ENCODE data around the gene USP36. TPM values are rescaled to one million over a fixed set of nuclear protein-coding genes. Genes with fewer than 3 reads are reported as not detected.

The USP36 gene
- total RNA-seq, 1 experiment from 2014 or later, result 37.5 TPM

DNA sequence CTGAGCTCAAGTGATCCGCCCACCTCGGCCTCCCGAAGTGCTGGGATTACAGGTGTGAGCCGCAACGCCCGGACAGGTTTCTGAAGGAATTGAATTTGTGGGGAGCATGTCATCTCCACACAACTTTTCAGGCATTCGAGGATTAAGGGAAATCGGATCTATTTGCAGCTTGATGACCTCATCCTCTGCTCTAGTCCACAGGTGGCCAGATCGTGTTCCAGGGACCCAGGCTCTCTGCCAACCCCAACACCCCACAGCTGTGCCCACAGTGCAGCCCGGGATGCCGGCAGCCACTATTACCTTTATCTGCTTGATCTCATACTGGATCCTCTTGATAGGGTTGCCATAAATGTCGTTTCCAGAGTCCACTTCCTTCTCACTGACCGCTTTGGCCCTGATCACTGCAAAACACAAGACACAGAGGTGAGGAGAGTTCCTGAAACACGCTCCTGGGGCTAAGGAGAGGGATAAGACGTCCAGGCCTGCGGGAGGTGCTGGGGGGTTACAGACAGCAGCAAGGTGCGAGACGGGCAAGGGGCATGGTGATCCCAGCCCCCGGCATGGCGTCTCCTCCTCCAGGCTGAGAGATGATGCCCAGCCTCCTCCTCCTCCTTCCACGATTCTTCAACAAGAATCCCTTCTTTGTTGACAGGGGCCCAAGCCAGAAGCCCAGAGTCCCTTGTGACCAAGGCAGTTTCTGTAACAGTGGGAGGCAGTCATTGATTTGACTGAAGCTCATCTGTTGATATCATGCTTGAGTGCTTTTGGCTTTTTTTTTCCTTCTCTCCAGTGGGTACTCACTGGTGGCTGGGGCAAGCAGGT lies 33.1 kb upstream of the USP36 start:
- Histone ChIP-seq H3K9ac (ENCODE audit: low read length) (no peak overlapping the region), H3K27ac (ENCODE audit: low read length) (peak overlapping the region; percentile 21; the same call in 1 of the 2 replicates), H3K36me3 (ENCODE audit: low read depth, low read length) (peaks cover 7% of the 10 kb centered on the region), H2AFZ (ENCODE audit: low read length) (no peak overlapping the region), H3K4me2 (ENCODE audit: low read length) (0 out of 2 replicates have a peak overlapping the region, but pooled peaks have one; percentile 7), H3K79me2 (ENCODE audit: low read length) (peaks cover 5% of the 10 kb centered on the region; the same call in 1 of the 2 replicates), H3K27me3 (ENCODE audit: low read length) (no peaks in the 10 kb centered on the region), H3K9me2 (replicated peaks; ENCODE audit: low read length) (no peaks in the 10 kb centered on the region), H4K20me1 (ENCODE audit: low read length) (no peaks in the 10 kb centered on the region), H3K9me3 (ENCODE audit: low read length) (no peaks in the 10 kb centered on the region), H3F3A (ENCODE audit: low read length, unreplicated experiment) (no peaks in the 10 kb centered on the region), H3K4me3 (ENCODE audit: low read length) (no peak overlapping the region), H3K4me1 (ENCODE audit: insufficient read depth, low read length) (peaks cover 23% of the 10 kb centered on the region)
- intact Hi-C loops (cut with micrococcal nuclease), result no loop called here
- peak; percentile 82 for ATAC-seq
- no TSS peak for BruUV-seq (replicated peaks)
- peak; percentile 82 for DNase-seq
- TF ChIP-seq, protein P1, sequence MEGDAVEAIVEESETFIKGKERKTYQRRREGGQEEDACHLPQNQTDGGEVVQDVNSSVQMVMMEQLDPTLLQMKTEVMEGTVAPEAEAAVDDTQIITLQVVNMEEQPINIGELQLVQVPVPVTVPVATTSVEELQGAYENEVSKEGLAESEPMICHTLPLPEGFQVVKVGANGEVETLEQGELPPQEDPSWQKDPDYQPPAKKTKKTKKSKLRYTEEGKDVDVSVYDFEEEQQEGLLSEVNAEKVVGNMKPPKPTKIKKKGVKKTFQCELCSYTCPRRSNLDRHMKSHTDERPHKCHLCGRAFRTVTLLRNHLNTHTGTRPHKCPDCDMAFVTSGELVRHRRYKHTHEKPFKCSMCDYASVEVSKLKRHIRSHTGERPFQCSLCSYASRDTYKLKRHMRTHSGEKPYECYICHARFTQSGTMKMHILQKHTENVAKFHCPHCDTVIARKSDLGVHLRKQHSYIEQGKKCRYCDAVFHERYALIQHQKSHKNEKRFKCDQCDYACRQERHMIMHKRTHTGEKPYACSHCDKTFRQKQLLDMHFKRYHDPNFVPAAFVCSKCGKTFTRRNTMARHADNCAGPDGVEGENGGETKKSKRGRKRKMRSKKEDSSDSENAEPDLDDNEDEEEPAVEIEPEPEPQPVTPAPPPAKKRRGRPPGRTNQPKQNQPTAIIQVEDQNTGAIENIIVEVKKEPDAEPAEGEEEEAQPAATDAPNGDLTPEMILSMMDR (conservative IDR thresholded peaks at IDR 0.05; ENCODE audit: low read depth, low read length), result no peak
- TF ChIP-seq EZH2 (IDR thresholded peaks at IDR 0.05; ENCODE audit: low read length, unreplicated experiment) (no peak), EZH2phosphoT487 (IDR thresholded peaks at IDR 0.05; ENCODE audit: borderline replicate concordance, low read length) (no peak)
- ChIA-PET CTCF (interaction anchor here (0.6 kb wide), 1 partner anchor 163 kb away, joined by 5 read pairs; no protein-coding TSS in a partner anchor), POLR2A (ENCODE audit: unreplicated experiment) (interaction anchor here (1.2 kb wide), 1 partner anchor 123 kb away, joined by 7 read pairs; no protein-coding TSS in a partner anchor)

DNA sequence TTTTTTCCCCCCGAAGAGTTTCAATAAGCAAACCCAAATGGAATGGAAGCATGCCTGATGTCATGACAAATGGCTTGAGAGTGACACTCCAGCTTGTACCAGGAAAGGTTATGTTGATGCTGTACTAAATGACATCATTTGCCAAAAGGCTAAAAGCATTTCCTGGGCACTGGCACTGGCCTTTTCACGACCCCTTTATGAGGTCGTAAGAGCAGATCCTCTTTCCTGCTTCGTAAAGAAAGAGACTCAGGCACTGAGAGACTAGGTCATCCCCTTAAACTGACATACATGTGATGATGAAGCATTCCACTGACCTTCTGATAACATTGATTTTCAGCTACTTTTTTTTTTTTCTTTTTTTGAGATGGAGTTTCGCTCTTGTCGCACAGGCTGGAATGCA lies 31.9 kb upstream of the USP36 start:
- Histone ChIP-seq H3K27ac (ENCODE audit: low read length) (no peak overlapping the region), H3K9me3 (ENCODE audit: low read length) (no peaks in the 10 kb centered on the region), H2AFZ (ENCODE audit: low read length) (no peak overlapping the region), H3K4me2 (ENCODE audit: low read length) (no peak overlapping the region), H3K9ac (ENCODE audit: low read length) (no peak overlapping the region), H3K36me3 (ENCODE audit: low read depth, low read length) (peaks cover 11% of the 10 kb centered on the region), H4K20me1 (ENCODE audit: low read length) (no peaks in the 10 kb centered on the region), H3K79me2 (ENCODE audit: low read length) (peaks cover 5% of the 10 kb centered on the region; the same call in 1 of the 2 replicates), H3K9me2 (replicated peaks; ENCODE audit: low read length) (no peaks in the 10 kb centered on the region), H3F3A (ENCODE audit: low read length, unreplicated experiment) (no peaks in the 10 kb centered on the region), H3K4me3 (ENCODE audit: low read length) (no peak overlapping the region), H3K27me3 (ENCODE audit: low read length) (no peaks in the 10 kb centered on the region), H3K4me1 (ENCODE audit: insufficient read depth, low read length) (peaks cover 23% of the 10 kb centered on the region)
- no peak for DNase-seq
- ChIA-PET POLR2A (ENCODE audit: unreplicated experiment) (no interaction called here), CTCF (no interaction called here)
- TF ChIP-seq EZH2 (IDR thresholded peaks at IDR 0.05; ENCODE audit: low read length, unreplicated experiment), result no peak
- TF ChIP-seq EZH2phosphoT487 (IDR thresholded peaks at IDR 0.05; ENCODE audit: borderline replicate concordance, low read length), result no peak
- intact Hi-C loops (cut with micrococcal nuclease), result no loop called here
- BruUV-seq (replicated peaks), result no TSS peak
- no peak for ATAC-seq

DNA sequence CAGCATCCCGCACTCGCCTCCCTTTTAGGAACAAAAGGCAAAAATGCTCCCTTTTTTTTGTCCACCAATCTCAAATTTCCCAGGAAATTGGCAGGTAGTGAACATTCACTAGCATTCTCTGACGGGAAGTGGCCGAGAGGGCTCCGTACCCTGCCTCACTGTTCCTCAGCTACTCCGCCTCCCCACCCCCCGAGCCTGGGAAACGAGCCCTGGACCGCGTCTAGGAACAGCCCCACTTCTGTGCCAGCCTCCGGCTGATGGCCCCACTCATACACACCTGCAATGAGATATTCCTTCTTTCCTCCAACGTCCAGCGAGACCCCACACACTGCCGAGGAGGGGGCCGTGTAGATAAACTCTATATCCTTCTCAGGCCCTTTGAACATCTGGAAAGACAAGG lies 30.0 kb upstream of the USP36 start:
- H3F3A ChIP-seq (ENCODE audit: low read length, unreplicated experiment), result no peaks in the 10 kb centered on the region
- ChIA-PET CTCF (no interaction called here), POLR2A (ENCODE audit: unreplicated experiment) (no interaction called here)
- H3K9me2 ChIP-seq (replicated peaks; ENCODE audit: low read length), result no peaks in the 10 kb centered on the region
- no peak overlapping the region for H3K27ac ChIP-seq (ENCODE audit: low read length)
- H3K4me2 ChIP-seq (ENCODE audit: low read length), result no peak overlapping the region
- DNase-seq (no peak), ATAC-seq (no peak)
- intact Hi-C loops (cut with micrococcal nuclease), result no loop called here
- no peaks in the 10 kb centered on the region for H3K27me3 ChIP-seq (ENCODE audit: low read length)
- no TSS peak for BruUV-seq (replicated peaks)
- H4K20me1 ChIP-seq (ENCODE audit: low read length), result no peaks in the 10 kb centered on the region
- peaks cover 11% of the 10 kb centered on the region for H3K36me3 ChIP-seq (ENCODE audit: low read depth, low read length)
- no peaks in the 10 kb centered on the region for H3K9me3 ChIP-seq (ENCODE audit: low read length)
- no peaks in the 10 kb centered on the region for H3K79me2 ChIP-seq (ENCODE audit: low read length)
- H3K9ac ChIP-seq (ENCODE audit: low read length), result no peak overlapping the region
- TF ChIP-seq, protein P1 (conservative IDR thresholded peaks at IDR 0.05; ENCODE audit: low read depth, low read length), result no peak
- TF ChIP-seq EZH2 (IDR thresholded peaks at IDR 0.05; ENCODE audit: low read length, unreplicated experiment) (no peak), EZH2phosphoT487 (IDR thresholded peaks at IDR 0.05; ENCODE audit: borderline replicate concordance, low read length) (no peak)
- H3K4me3 ChIP-seq (ENCODE audit: low read length), result no peak overlapping the region
- H2AFZ ChIP-seq (ENCODE audit: low read length), result no peak overlapping the region
- H3K4me1 ChIP-seq (ENCODE audit: insufficient read depth, low read length), result peaks cover 23% of the 10 kb centered on the region
